Measurements from ENCODE around the gene CPN1.
"Not testable (repeated sequence)": the region's sequence is repeated elsewhere in the genome, so short reads cannot be mapped to it uniquely, and the experiment has no call there.

CPN1 gene

GRCh38 chr10:100081075-100082001 lies at the start of gene CPN1:
Gene CPN1, minus strand, starts transcription at chr10:100081869. Its CDS starts 244 bp downstream, at chr10:100081625.
- no CpG with 5 or more reads among the region's 24 CpGs for WGBS (ENCODE audit: insufficient coverage, insufficient read length)
- Histone ChIP-seq H3K27me3 (ENCODE audit: control insufficient read depth, insufficient read depth, low read length) (no peaks in the 10 kb centered on the region), H3K4me3 (ENCODE audit: low read length) (no peak within 1 kb of the TSS)

GRCh38 chr10:100130831-100131230 lies 49.2 kb upstream of the CPN1 start:
- Histone ChIP-seq H3K4me1 (ENCODE audit: control insufficient read depth, insufficient read depth, low read length) (no peaks in the 10 kb centered on the region), H3K27me3 (ENCODE audit: control insufficient read depth, insufficient read depth, low read length) (no peaks in the 10 kb centered on the region), H3K36me3 (ENCODE audit: control insufficient read depth, insufficient read depth, low read length) (no peaks in the 10 kb centered on the region), H3K4me3 (ENCODE audit: low read length) (no peak overlapping the region), H3K9me3 (ENCODE audit: control insufficient read depth, insufficient read depth, low read length) (no peaks in the 10 kb centered on the region), H3K27ac (ENCODE audit: low read length) (no peak overlapping the region)
- no peak for DNase-seq (ENCODE audit: low read depth, low spot score)
- WGBS (ENCODE audit: insufficient coverage, insufficient read length): no CpG with 5 or more reads among the region's 7 CpGs

More at GRCh38 chr10:100081075-100082001, at the start of gene CPN1:
- H3K9me3 ChIP-seq (ENCODE audit: control insufficient read depth, insufficient read depth, low read length): no peaks in the 10 kb centered on the region
- no peak within 1 kb of the TSS for H3K27ac ChIP-seq (ENCODE audit: low read length)
- no peaks in the 10 kb centered on the region for H3K36me3 ChIP-seq (ENCODE audit: control insufficient read depth, insufficient read depth, low read length)
- DNase-seq (ENCODE audit: low read depth, low spot score): no peak
- no peaks in the 10 kb centered on the region for H3K4me1 ChIP-seq (ENCODE audit: control insufficient read depth, insufficient read depth, low read length)

GRCh38 chr10:100129424-100129823 lies 47.8 kb upstream of the CPN1 start:
- no peaks in the 10 kb centered on the region for H3K9me3 ChIP-seq (ENCODE audit: control insufficient read depth, insufficient read depth, low read length)
- no peak for DNase-seq (ENCODE audit: low read depth, low spot score)
- no CpG with 5 or more reads among the region's 9 CpGs for WGBS (ENCODE audit: insufficient coverage, insufficient read length)
- no peak overlapping the region for H3K4me3 ChIP-seq (ENCODE audit: low read length)
- no peaks in the 10 kb centered on the region for H3K36me3 ChIP-seq (ENCODE audit: control insufficient read depth, insufficient read depth, low read length)
- no peaks in the 10 kb centered on the region for H3K4me1 ChIP-seq (ENCODE audit: control insufficient read depth, insufficient read depth, low read length)
- H3K27me3 ChIP-seq (ENCODE audit: control insufficient read depth, insufficient read depth, low read length): no peaks in the 10 kb centered on the region
- no peak overlapping the region for H3K27ac ChIP-seq (ENCODE audit: low read length)

GRCh38 chr10:100128951-100129350 lies 47.3 kb upstream of the CPN1 start:
- DNase-seq (ENCODE audit: low read depth, low spot score): no peak
- H3K36me3 ChIP-seq (ENCODE audit: control insufficient read depth, insufficient read depth, low read length): no peaks in the 10 kb centered on the region
- H3K4me3 ChIP-seq (ENCODE audit: low read length): no peak overlapping the region
- no CpG with 5 or more reads among the region's 8 CpGs for WGBS (ENCODE audit: insufficient coverage, insufficient read length)
- no peaks in the 10 kb centered on the region for H3K27me3 ChIP-seq (ENCODE audit: control insufficient read depth, insufficient read depth, low read length)
- no peaks in the 10 kb centered on the region for H3K4me1 ChIP-seq (ENCODE audit: control insufficient read depth, insufficient read depth, low read length)
- H3K9me3 ChIP-seq (ENCODE audit: control insufficient read depth, insufficient read depth, low read length): no peaks in the 10 kb centered on the region
- H3K27ac ChIP-seq (ENCODE audit: low read length): no peak overlapping the region

GRCh38 chr10:100125335-100125734 lies 43.7 kb upstream of the CPN1 start:
- not testable (repeated sequence) for H3K36me3 ChIP-seq (ENCODE audit: control insufficient read depth, insufficient read depth, low read length); H3K9me3 ChIP-seq (ENCODE audit: control insufficient read depth, insufficient read depth, low read length); H3K4me1 ChIP-seq (ENCODE audit: control insufficient read depth, insufficient read depth, low read length); DNase-seq (ENCODE audit: low read depth, low spot score); H3K27me3 ChIP-seq (ENCODE audit: control insufficient read depth, insufficient read depth, low read length); H3K4me3 ChIP-seq (ENCODE audit: low read length); H3K27ac ChIP-seq (ENCODE audit: low read length)
- no CpG with 5 or more reads among the region's 2 CpGs for WGBS (ENCODE audit: insufficient coverage, insufficient read length)

- WGBS (ENCODE audit: insufficient coverage, insufficient read length): no CpG with 5 or more reads among the region's 4 CpGs
- Histone ChIP-seq H3K4me3 (ENCODE audit: low read length) (no peak overlapping the region), H3K27me3 (ENCODE audit: control insufficient read depth, insufficient read depth, low read length) (no peaks in the 10 kb centered on the region), H3K4me1 (ENCODE audit: control insufficient read depth, insufficient read depth, low read length) (no peaks in the 10 kb centered on the region), H3K27ac (ENCODE audit: low read length) (no peak overlapping the region), H3K36me3 (ENCODE audit: control insufficient read depth, insufficient read depth, low read length) (no peaks in the 10 kb centered on the region), H3K9me3 (ENCODE audit: control insufficient read depth, insufficient read depth, low read length) (no peaks in the 10 kb centered on the region)
- no peak for DNase-seq (ENCODE audit: low read depth, low spot score)
Observed at GRCh38 chr10:100124097-100124496, 42.4 kb upstream of the CPN1 start.

- Histone ChIP-seq H3K4me3 (ENCODE audit: low read length) (no peak overlapping the region), H3K27ac (ENCODE audit: low read length) (no peak overlapping the region), H3K9me3 (ENCODE audit: control insufficient read depth, insufficient read depth, low read length) (no peaks in the 10 kb centered on the region), H3K27me3 (ENCODE audit: control insufficient read depth, insufficient read depth, low read length) (no peaks in the 10 kb centered on the region), H3K36me3 (ENCODE audit: control insufficient read depth, insufficient read depth, low read length) (no peaks in the 10 kb centered on the region), H3K4me1 (ENCODE audit: control insufficient read depth, insufficient read depth, low read length) (no peaks in the 10 kb centered on the region)
- no peak for DNase-seq (ENCODE audit: low read depth, low spot score)
Observed at GRCh38 chr10:100122780-100123179, 41.1 kb upstream of the CPN1 start.

GRCh38 chr10:100120550-100120949 lies 38.9 kb upstream of the CPN1 start:
- no peaks in the 10 kb centered on the region for H3K9me3 ChIP-seq (ENCODE audit: control insufficient read depth, insufficient read depth, low read length)

GRCh38 chr10:100119726-100120125 lies 38.1 kb upstream of the CPN1 start:
- H3K4me3 ChIP-seq (ENCODE audit: low read length): no peak overlapping the region
- no peak for DNase-seq (ENCODE audit: low read depth, low spot score)

More at GRCh38 chr10:100120550-100120949, 38.9 kb upstream of the CPN1 start:
- no peak for DNase-seq (ENCODE audit: low read depth, low spot score)
- no peaks in the 10 kb centered on the region for H3K36me3 ChIP-seq (ENCODE audit: control insufficient read depth, insufficient read depth, low read length)
- no peak overlapping the region for H3K27ac ChIP-seq (ENCODE audit: low read length)
- H3K4me1 ChIP-seq (ENCODE audit: control insufficient read depth, insufficient read depth, low read length): no peaks in the 10 kb centered on the region
- no peaks in the 10 kb centered on the region for H3K27me3 ChIP-seq (ENCODE audit: control insufficient read depth, insufficient read depth, low read length)
- WGBS (ENCODE audit: insufficient coverage, insufficient read length): no CpG with 5 or more reads among the region's 2 CpGs
- H3K4me3 ChIP-seq (ENCODE audit: low read length): no peak overlapping the region

GRCh38 chr10:100114976-100115770 lies 33.5 kb upstream of the CPN1 start:
- Histone ChIP-seq H3K36me3 (ENCODE audit: control insufficient read depth, insufficient read depth, low read length) (no peaks in the 10 kb centered on the region), H3K27me3 (ENCODE audit: control insufficient read depth, insufficient read depth, low read length) (no peaks in the 10 kb centered on the region), H3K9me3 (ENCODE audit: control insufficient read depth, insufficient read depth, low read length) (no peaks in the 10 kb centered on the region), H3K27ac (ENCODE audit: low read length) (no peak overlapping the region), H3K4me3 (ENCODE audit: low read length) (peak overlapping the region; percentile 16; the same call in 1 of the 2 replicates), H3K4me1 (ENCODE audit: control insufficient read depth, insufficient read depth, low read length) (no peaks in the 10 kb centered on the region; the same call in 1 of the 2 replicates)
- no peak for DNase-seq (ENCODE audit: low read depth, low spot score)
- WGBS (ENCODE audit: insufficient coverage, insufficient read length): no CpG with 5 or more reads among the region's 51 CpGs

More at GRCh38 chr10:100119726-100120125, 38.1 kb upstream of the CPN1 start:
- no CpG with 5 or more reads among the region's 4 CpGs for WGBS (ENCODE audit: insufficient coverage, insufficient read length)
- H3K36me3 ChIP-seq (ENCODE audit: control insufficient read depth, insufficient read depth, low read length): no peaks in the 10 kb centered on the region
- no peak overlapping the region for H3K27ac ChIP-seq (ENCODE audit: low read length)
- H3K4me1 ChIP-seq (ENCODE audit: control insufficient read depth, insufficient read depth, low read length): no peaks in the 10 kb centered on the region
- no peaks in the 10 kb centered on the region for H3K27me3 ChIP-seq (ENCODE audit: control insufficient read depth, insufficient read depth, low read length)
- no peaks in the 10 kb centered on the region for H3K9me3 ChIP-seq (ENCODE audit: control insufficient read depth, insufficient read depth, low read length)
